ENCODE data around the gene TRAK2. TPM values are rescaled to one million over a fixed set of nuclear protein-coding genes. Genes with fewer than 3 reads are reported as not detected.
A peak's percentile ranks its signal among the peaks of the same experiment; 100 is the strongest.

The TRAK2 gene
- polyA plus RNA-seq, 1 of the 3 experiments (the other 2 are of a cell fraction) = 10.4 TPM

- peak; percentile 55; the same call in 1 of the 2 replicates for TF ChIP-seq NFIC (IDR thresholded peaks at IDR 0.05; ENCODE audit: borderline replicate concordance)
- TF ChIP-seq GATA2 (CRISPR knock-in tag; IDR thresholded peaks at IDR 0.05) = no peak
- no peak for TF ChIP-seq FOXJ3 (CRISPR knock-in tag; IDR thresholded peaks at IDR 0.05)
- TF ChIP-seq RAD21 (IDR thresholded peaks at IDR 0.05; ENCODE audit: low read length) = no peak
- no peak for TF ChIP-seq MEF2A (IDR thresholded peaks at IDR 0.05; ENCODE audit: borderline replicate concordance, low read depth)
- TF ChIP-seq ZBTB33 (IDR thresholded peaks at IDR 0.05; ENCODE audit: borderline replicate concordance, low read depth) = no peak
- peak; percentile 60; the same call in 1 of the 2 replicates for TF ChIP-seq MAX (IDR thresholded peaks at IDR 0.05; ENCODE audit: low read depth)
- no peak for TF ChIP-seq ELF1 (IDR thresholded peaks at IDR 0.05)
Measured at GRCh38 chr2:201466050-201466675, 14.9 kb upstream of the TRAK2 start (continued).

- no peaks in the 10 kb centered on the region for H3K9me3 ChIP-seq
- peaks cover 23% of the 10 kb centered on the region for H3F3A ChIP-seq (replicated peaks; ENCODE audit: insufficient read depth)
- H3K9me2 ChIP-seq = no peaks in the 10 kb centered on the region
- H3K27ac ChIP-seq (ENCODE audit: low read depth in 2 of 2, low read length in 1 of 2) = peak overlapping the region; percentile 86 to 90
- H2AFZ ChIP-seq (ENCODE audit: low read depth) = peak overlapping the region; percentile 14; the same call in 1 of the 2 replicates
- H3K4me1 ChIP-seq (ENCODE audit: control insufficient read depth in 1 of 2, insufficient read depth in 2 of 2, low read depth in 1 of 2, low read length in 1 of 2) = peaks cover 21% of the 10 kb centered on the region in 2 experiments
- CTCF ChIA-PET = interaction anchor here (1.1 kb wide), 1 partner anchor 13 kb away, joined by 4 read pairs; the partner anchor contains the start of gene STRADB
- no peak overlapping the region for H3K4me3 ChIP-seq (ENCODE audit: low read depth in 2 of 2, low read length in 1 of 2)
- 83% methylated on average over 2 of the region's 2 CpGs for WGBS (ENCODE audit: low lambda C conversion rate)
- H3K9ac ChIP-seq = peak overlapping the region; percentile 4; the same call in 1 of the 2 replicates
- H3K4me2 ChIP-seq = peak overlapping the region; percentile 45
- H3K27me3 ChIP-seq (ENCODE audit: insufficient read depth) = no peaks in the 10 kb centered on the region
- no peak for DNase-seq
- TF ChIP-seq RCOR1 (IDR thresholded peaks at IDR 0.05; ENCODE audit: low read length) (no peak), NFIC (IDR thresholded peaks at IDR 0.05; ENCODE audit: borderline replicate concordance) (0 out of 2 replicates have a peak, but pooled peaks have one; percentile 18), EP300 (IDR thresholded peaks at IDR 0.05; ENCODE audit: borderline replicate concordance in 1 of 2, low read depth in 1 of 2, low read length in 1 of 2) (no peak), RFX5 (IDR thresholded peaks at IDR 0.05; ENCODE audit: low read length) (no peak)
- peaks cover 52 to 58% of the 10 kb centered on the region in 2 experiments for H3K36me3 ChIP-seq (replicated peaks in 1 of 2; ENCODE audit: control insufficient read depth in 1 of 2, insufficient read depth in 2 of 2, low read length in 1 of 2)
- POLR2A ChIA-PET = no interaction called here
- H3K79me2 ChIP-seq (ENCODE audit: insufficient read depth) = no peaks in the 10 kb centered on the region
- no peaks in the 10 kb centered on the region for H4K20me1 ChIP-seq (ENCODE audit: insufficient read depth)
Measured at GRCh38 chr2:201465524-201465971, 14.3 kb upstream of the TRAK2 start.

- no peak overlapping the region for H2AFZ ChIP-seq (ENCODE audit: low read depth)
- H3K27ac ChIP-seq (ENCODE audit: low read depth in 2 of 2, low read length in 1 of 2) = peak overlapping the region; percentile 86 to 90; a peak in 3 of 4 replicates
- H3K4me2 ChIP-seq = no peak overlapping the region
- H3K36me3 ChIP-seq (replicated peaks in 1 of 2; ENCODE audit: control insufficient read depth in 1 of 2, insufficient read depth in 2 of 2, low read length in 1 of 2) = peaks cover 44 to 56% of the 10 kb centered on the region in 2 experiments
- no peak overlapping the region for H3K4me3 ChIP-seq (ENCODE audit: low read depth in 2 of 2, low read length in 1 of 2)
- no peaks in the 10 kb centered on the region for H3K9me3 ChIP-seq
- H3K79me2 ChIP-seq (ENCODE audit: insufficient read depth) = no peaks in the 10 kb centered on the region
- no peaks in the 10 kb centered on the region for H3K9me2 ChIP-seq
- H3K27me3 ChIP-seq (ENCODE audit: insufficient read depth) = no peaks in the 10 kb centered on the region
- DNase-seq = no peak
- CTCF ChIA-PET = interaction anchor here (1.1 kb wide), 1 partner anchor 12 kb away, joined by 4 read pairs; the partner anchor contains the start of gene STRADB
- peaks cover 23% of the 10 kb centered on the region for H3F3A ChIP-seq (replicated peaks; ENCODE audit: insufficient read depth)
- no peaks in the 10 kb centered on the region for H4K20me1 ChIP-seq (ENCODE audit: insufficient read depth)
- H3K9ac ChIP-seq = no peak overlapping the region
- WGBS (ENCODE audit: low lambda C conversion rate) = no CpG with 5 or more reads among the region's 1 CpG
- peaks cover 21% of the 10 kb centered on the region in 2 experiments for H3K4me1 ChIP-seq (ENCODE audit: control insufficient read depth in 1 of 2, insufficient read depth in 2 of 2, low read depth in 1 of 2, low read length in 1 of 2)
- POLR2A ChIA-PET = no interaction called here
- no peak for TF ChIP-seq TAF1 (IDR thresholded peaks at IDR 0.05; ENCODE audit: borderline replicate concordance, low read depth, low read length)
- no peak for TF ChIP-seq CTCF (IDR thresholded peaks at IDR 0.05)
- no peak for TF ChIP-seq FOXJ3 (CRISPR knock-in tag; IDR thresholded peaks at IDR 0.05)
- TF ChIP-seq USF2 (IDR thresholded peaks at IDR 0.05; ENCODE audit: borderline replicate concordance, low read depth, low read length) = no peak
- TF ChIP-seq RFX5 (IDR thresholded peaks at IDR 0.05; ENCODE audit: low read length) = no peak
- TF ChIP-seq NFIC (IDR thresholded peaks at IDR 0.05; ENCODE audit: borderline replicate concordance) = no peak
- TF ChIP-seq EZH2phosphoT487 (IDR thresholded peaks at IDR 0.05; ENCODE audit: borderline replicate concordance, low read depth) = no peak
- TF ChIP-seq USF1 (IDR thresholded peaks at IDR 0.05; ENCODE audit: borderline replicate concordance, low read depth) = no peak
- TF ChIP-seq PBX3 (IDR thresholded peaks at IDR 0.05) = no peak
Measured at GRCh38 chr2:201464547-201464946, 13.3 kb upstream of the TRAK2 start.
